ENCODE measurements around the gene DCAF15.
A peak's percentile ranks its signal among the peaks of the same experiment; 100 is the strongest.

Gene DCAF15

GRCh38 chr19:14005349-14006084 lies 53.2 kb downstream of the DCAF15 start:
- no peaks in the 10 kb centered on the region for H3K27me3 ChIP-seq (ENCODE audit: control insufficient read depth, insufficient read depth, low read length)
- no peaks in the 10 kb centered on the region for H3K36me3 ChIP-seq (ENCODE audit: control insufficient read depth, insufficient read depth, low read length)
- H3K9me3 ChIP-seq (ENCODE audit: control insufficient read depth, insufficient read depth, low read depth, low read length): no peaks in the 10 kb centered on the region
- H3K4me3 ChIP-seq (ENCODE audit: low read depth, low read length): peak overlapping the region; percentile 60
- peak overlapping the region; percentile 56 for H3K9ac ChIP-seq (ENCODE audit: low read length)
- H3K27ac ChIP-seq (ENCODE audit: low read depth, low read length): peak overlapping the region; percentile 56
- 0 out of 2 replicates have a peak, but pooled peaks cover 4% of the 10 kb centered on the region for H3K4me1 ChIP-seq (ENCODE audit: control insufficient read depth, insufficient read depth, low read length)

DNA sequence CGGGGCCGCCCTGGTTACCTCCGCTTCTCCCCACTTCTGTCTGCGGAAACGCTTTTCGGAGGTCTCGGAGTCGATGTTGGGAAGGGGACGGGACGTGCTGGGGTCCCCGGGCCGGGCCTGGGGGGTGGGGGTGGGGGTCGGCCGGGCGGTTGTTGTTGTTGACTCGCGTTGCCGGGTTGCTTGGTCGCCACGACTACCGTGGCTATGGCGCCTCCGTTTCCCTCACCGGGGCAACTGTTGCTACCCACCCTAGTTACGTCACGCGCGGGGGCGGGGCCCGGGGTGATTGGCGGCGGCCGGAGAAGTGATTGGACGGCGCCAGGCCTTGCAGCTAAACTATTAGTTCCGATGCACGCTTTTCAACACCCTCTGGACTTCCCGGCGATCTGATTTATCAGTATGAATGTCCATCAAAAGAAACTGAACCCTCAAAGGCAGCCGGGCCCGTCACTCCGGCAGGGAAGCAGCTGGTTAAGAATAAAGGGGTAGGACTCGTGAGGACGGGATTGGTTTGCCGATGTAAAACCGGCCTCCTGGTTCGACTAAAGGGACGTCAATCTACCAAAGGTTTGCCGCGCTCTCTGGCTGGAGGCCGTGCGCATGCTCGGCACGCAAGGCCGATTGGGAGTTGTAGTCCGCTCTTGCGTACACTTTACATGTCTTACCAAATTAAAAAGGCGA lies 53.9 kb downstream of the DCAF15 start, which contains the start of gene RFX1:
RFX1 (minus strand) TSS at position 236 of the 681 bp plus-strand sequence. CDS start 12,477 bp downstream, outside the sequence.
- H3K27me3 ChIP-seq (ENCODE audit: control insufficient read depth, insufficient read depth, low read length): no peaks in the 10 kb centered on the region
- H3K9me3 ChIP-seq (ENCODE audit: control insufficient read depth, insufficient read depth, low read depth, low read length): no peaks in the 10 kb centered on the region
- peak within 1 kb of the TSS; percentile 60 for H3K4me3 ChIP-seq (ENCODE audit: low read depth, low read length)
- no peaks in the 10 kb centered on the region for H3K36me3 ChIP-seq (ENCODE audit: control insufficient read depth, insufficient read depth, low read length)
- H3K27ac ChIP-seq (ENCODE audit: low read depth, low read length): peak within 1 kb of the TSS; percentile 56
- H3K9ac ChIP-seq (ENCODE audit: low read length): peak within 1 kb of the TSS; percentile 56
- 0 out of 2 replicates have a peak, but pooled peaks cover 4% of the 10 kb centered on the region for H3K4me1 ChIP-seq (ENCODE audit: control insufficient read depth, insufficient read depth, low read length)

GRCh38 chr19:14006766-14007562 lies 54.7 kb downstream of the DCAF15 start:
- H3K9ac ChIP-seq (ENCODE audit: low read length): peak overlapping the region; percentile 56
- H3K27ac ChIP-seq (ENCODE audit: low read depth, low read length): peak overlapping the region; percentile 56
- H3K4me1 ChIP-seq (ENCODE audit: control insufficient read depth, insufficient read depth, low read length): 0 out of 2 replicates have a peak, but pooled peaks cover 4% of the 10 kb centered on the region
- no peaks in the 10 kb centered on the region for H3K36me3 ChIP-seq (ENCODE audit: control insufficient read depth, insufficient read depth, low read length)
- H3K27me3 ChIP-seq (ENCODE audit: control insufficient read depth, insufficient read depth, low read length): no peaks in the 10 kb centered on the region
- no peaks in the 10 kb centered on the region for H3K9me3 ChIP-seq (ENCODE audit: control insufficient read depth, insufficient read depth, low read depth, low read length)
- H3K4me3 ChIP-seq (ENCODE audit: low read depth, low read length): peak overlapping the region; percentile 60
